ENCODE results near the gene TMEM147. TPM values are rescaled to one million over a fixed set of nuclear protein-coding genes. Genes with fewer than 3 reads are reported as not detected.

TMEM147 gene
- total and polyA plus RNA-seq, 2 of the 4 experiments (the other 2 are of a cell fraction): 67.6 to 108 TPM

DNA sequence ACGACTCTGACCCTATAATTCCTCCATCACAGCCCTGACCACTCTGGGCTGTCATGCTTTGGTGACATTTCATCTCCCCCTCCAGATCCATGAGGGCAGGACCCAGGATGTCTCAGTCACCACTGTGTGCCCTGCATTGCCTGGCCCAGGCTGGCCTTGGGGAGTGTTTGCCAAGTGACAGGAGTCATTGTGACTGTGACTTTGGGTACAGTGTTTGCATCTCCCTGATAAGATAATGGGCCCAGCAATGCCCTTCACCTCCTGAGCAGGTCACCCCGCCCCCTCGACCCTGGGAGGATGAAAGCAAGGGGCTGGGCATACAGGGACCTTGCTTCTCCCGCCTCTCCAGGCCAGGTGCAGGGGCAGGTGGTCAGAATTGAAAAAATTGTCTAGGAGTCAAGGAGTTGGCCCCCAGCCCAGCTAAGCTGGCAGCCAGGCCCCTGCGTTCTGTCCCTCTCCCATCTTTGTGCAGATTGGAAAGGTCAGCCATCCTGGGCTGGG is 23.9 kb downstream of the TMEM147 start:
- H3K27ac ChIP-seq (ENCODE audit: insufficient read depth, low read length): no peak overlapping the region
- no peak overlapping the region for H3K14ac ChIP-seq (replicated peaks; ENCODE audit: low read depth, low read length)
- H2BK120ac ChIP-seq (ENCODE audit: low read depth, low read length): no peak overlapping the region
- no peaks in the 10 kb centered on the region for H3K79me1 ChIP-seq (ENCODE audit: low read depth in 1 of 2, low read length in 2 of 2)
- no peak overlapping the region for H3K4me2 ChIP-seq (ENCODE audit: low read depth, low read length)
- H2AFZ ChIP-seq (replicated peaks; ENCODE audit: low read length, poor library complexity): no peak overlapping the region
- intact Hi-C loops (cut with micrococcal nuclease): no loop called here
- dilution Hi-C loops (cut with HindIII; ENCODE audit: low sequenced_read_pairs, unreplicated experiment): no loop called here
- H3K27me3 ChIP-seq (ENCODE audit: control insufficient read depth, insufficient read depth, low read length): peaks cover 9% of the 10 kb centered on the region
- no peaks in the 10 kb centered on the region for H3K4me1 ChIP-seq (ENCODE audit: control insufficient read depth, insufficient read depth, low read length)
- H4K91ac ChIP-seq (ENCODE audit: insufficient read depth, low read depth, low read length): no peak overlapping the region
- H3K36me3 ChIP-seq (ENCODE audit: control insufficient read depth, insufficient read depth, low read length): no peaks in the 10 kb centered on the region
- WGBS, 2 experiments (ENCODE audit: extremely low coverage in 2 of 2, insufficient read length in 1 of 2): no CpG with 5 or more reads among the region's 5 CpGs
- ChIA-PET POLR2A (ENCODE audit: unreplicated experiment) (no interaction called here), CTCF (no interaction called here)
- no peak overlapping the region for H4K8ac ChIP-seq (ENCODE audit: low read depth in 2 of 2, low read length in 2 of 2)
- H3K9me1 ChIP-seq (ENCODE audit: insufficient read depth, low read length): no peaks in the 10 kb centered on the region
- H3K9ac ChIP-seq (ENCODE audit: low read depth, low read length): no peak overlapping the region
- no peak for ATAC-seq (ENCODE audit: low read depth)
- H4K5ac ChIP-seq (ENCODE audit: low read depth, low read length): no peak overlapping the region
- no peak overlapping the region for H3K4ac ChIP-seq (ENCODE audit: low read depth, low read length)
- no peak overlapping the region for H2AK5ac ChIP-seq (ENCODE audit: low read depth, low read length)
- no peak overlapping the region for H2BK20ac ChIP-seq (ENCODE audit: low read depth, low read length)
- no peak overlapping the region for H3K56ac ChIP-seq (ENCODE audit: extremely low read depth, insufficient read depth, low read length)
- no peak overlapping the region for H3K4me3 ChIP-seq (ENCODE audit: insufficient read depth, low read depth, low read length)
- no peaks in the 10 kb centered on the region for H3K9me3 ChIP-seq (ENCODE audit: control insufficient read depth, insufficient read depth, low read length)
- TF ChIP-seq MAZ (IDR thresholded peaks at IDR 0.05; ENCODE audit: borderline replicate concordance, low read depth, low read length): no peak
- TF ChIP-seq RFX5 (IDR thresholded peaks at IDR 0.05; ENCODE audit: low read depth, low read length): no peak
- TF ChIP-seq CTCF (conservative IDR thresholded peaks at IDR 0.05; ENCODE audit: low read depth, low read length): no peak
- TF ChIP-seq RAD21 (IDR thresholded peaks at IDR 0.05; ENCODE audit: low read length): no peak
- TF ChIP-seq SMC3 (IDR thresholded peaks at IDR 0.05; ENCODE audit: low read depth, low read length): no peak
- TF ChIP-seq NFE2L2 (IDR thresholded peaks at IDR 0.05; ENCODE audit: low read depth, low read length): no peak
- TF ChIP-seq MXI1 (IDR thresholded peaks at IDR 0.05; ENCODE audit: borderline replicate concordance, low read depth, low read length): no peak
- TF ChIP-seq RCOR1 (IDR thresholded peaks at IDR 0.05; ENCODE audit: insufficient replicate concordance, low read length): no peak
- no peak for TF ChIP-seq BHLHE40 (IDR thresholded peaks at IDR 0.05; ENCODE audit: low read depth, low read length)
- no peak for TF ChIP-seq MAFK (IDR thresholded peaks at IDR 0.05; ENCODE audit: low read depth, low read length)
- no peak for TF ChIP-seq USF2 (IDR thresholded peaks at IDR 0.05; ENCODE audit: low read depth, low read length)
- no peak for TF ChIP-seq CHD1 (IDR thresholded peaks at IDR 0.05; ENCODE audit: low read depth, low read length)
- TF ChIP-seq CEBPB (IDR thresholded peaks at IDR 0.05; ENCODE audit: low read depth, low read length): no peak
- TF ChIP-seq POLR2A (IDR thresholded peaks at IDR 0.05; ENCODE audit: low read depth, low read length): no peak
- no peak for DNase-seq
- no TSS peak for BruUV-seq (replicated peaks)
- no peak overlapping the region for H2BK15ac ChIP-seq (ENCODE audit: low read depth, low read length)
- no peak overlapping the region for H2AK9ac ChIP-seq (replicated peaks; ENCODE audit: low read depth, low read length, poor library complexity)
- no peak overlapping the region for H3K23ac ChIP-seq (ENCODE audit: low read depth, low read length)
- H4K20me1 ChIP-seq (ENCODE audit: insufficient read depth, low read length): no peaks in the 10 kb centered on the region
- H2BK5ac ChIP-seq (ENCODE audit: low read depth, low read length, poor library complexity, severe bottlenecking): no peak overlapping the region
- no peak overlapping the region for H3K18ac ChIP-seq (ENCODE audit: low read depth, low read length)
- in situ Hi-C loops (cut with MboI; ENCODE audit: low sequenced_read_pairs): no loop called here
